ENCODE data around the gene CCNYL1.

DNA sequence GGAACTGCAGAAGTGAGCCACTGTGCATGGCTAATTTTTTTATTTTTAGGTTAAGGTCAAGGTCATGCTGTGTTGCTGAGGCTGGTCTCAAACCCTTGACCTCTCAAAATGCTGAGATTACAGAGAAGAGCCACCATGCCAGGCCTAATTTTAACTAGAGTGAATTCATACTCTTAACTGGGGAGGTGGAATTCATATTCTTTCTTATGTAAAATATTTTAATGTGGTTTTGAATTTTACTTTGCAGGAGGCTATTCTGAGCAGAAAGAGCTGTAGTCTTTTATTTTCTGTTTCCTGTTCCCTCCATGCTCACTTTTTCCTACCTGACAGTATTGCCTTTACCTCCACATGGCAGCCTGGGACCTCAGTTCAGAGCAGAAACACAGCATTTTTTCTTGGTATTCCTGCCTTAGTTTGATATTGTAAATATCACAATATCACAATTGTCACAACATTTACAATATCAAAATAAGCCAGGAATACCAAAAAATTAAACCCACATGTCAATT lies 37.1 kb upstream of the CCNYL1 start:
- no peak for TF ChIP-seq POLR2A (IDR thresholded peaks at IDR 0.05; ENCODE audit: low read depth, low read length)
- TF ChIP-seq TAF1 (IDR thresholded peaks at IDR 0.05; ENCODE audit: low read depth, low read length) = no peak

Data from GM12891 (cell line).